ENCODE results near the gene NOTCH1.

Gene NOTCH1

DNA sequence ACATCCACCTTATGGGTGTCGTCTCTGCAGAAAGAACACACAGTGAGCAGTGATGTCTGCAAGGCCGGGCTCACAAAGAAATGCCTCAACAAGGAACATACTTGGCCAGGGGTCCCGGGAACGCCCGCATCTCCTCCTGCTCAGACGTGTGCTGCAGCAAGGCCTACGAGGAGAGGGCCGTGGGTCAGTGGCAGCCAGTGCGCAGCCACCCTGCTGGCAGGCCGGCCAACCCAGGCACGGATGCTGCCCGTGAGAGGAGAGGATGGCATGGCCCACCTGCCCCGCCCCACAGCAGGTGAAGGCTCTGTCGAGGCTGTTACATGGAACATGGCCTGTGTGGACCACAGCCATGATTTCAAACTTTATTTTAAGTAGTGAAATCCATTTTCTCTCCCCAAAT, 82.3 kb downstream of the NOTCH1 start:
- no peak for DNase-seq (ENCODE audit: low spot score)

DNA sequence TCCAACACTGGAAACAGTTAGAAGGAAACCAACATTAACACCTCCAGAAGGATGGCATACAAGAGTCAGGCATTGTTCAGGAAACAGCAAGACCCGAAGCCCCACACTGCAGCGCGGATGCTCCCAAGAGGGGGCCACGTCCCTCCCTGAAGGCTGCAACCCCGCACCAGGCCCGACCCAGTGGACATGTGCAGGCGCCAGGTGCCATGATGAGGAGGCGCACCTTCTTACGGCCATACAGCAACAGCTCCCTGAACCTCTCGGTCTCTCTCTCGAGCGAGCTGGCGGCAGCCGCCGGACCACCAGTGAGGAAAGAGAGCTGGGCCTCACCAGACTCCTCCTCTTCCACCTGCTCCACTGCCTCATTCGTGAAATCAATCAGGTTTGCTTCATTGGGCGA, 83.2 kb downstream of the NOTCH1 start:
- no peak for DNase-seq (ENCODE audit: low spot score)

DNA sequence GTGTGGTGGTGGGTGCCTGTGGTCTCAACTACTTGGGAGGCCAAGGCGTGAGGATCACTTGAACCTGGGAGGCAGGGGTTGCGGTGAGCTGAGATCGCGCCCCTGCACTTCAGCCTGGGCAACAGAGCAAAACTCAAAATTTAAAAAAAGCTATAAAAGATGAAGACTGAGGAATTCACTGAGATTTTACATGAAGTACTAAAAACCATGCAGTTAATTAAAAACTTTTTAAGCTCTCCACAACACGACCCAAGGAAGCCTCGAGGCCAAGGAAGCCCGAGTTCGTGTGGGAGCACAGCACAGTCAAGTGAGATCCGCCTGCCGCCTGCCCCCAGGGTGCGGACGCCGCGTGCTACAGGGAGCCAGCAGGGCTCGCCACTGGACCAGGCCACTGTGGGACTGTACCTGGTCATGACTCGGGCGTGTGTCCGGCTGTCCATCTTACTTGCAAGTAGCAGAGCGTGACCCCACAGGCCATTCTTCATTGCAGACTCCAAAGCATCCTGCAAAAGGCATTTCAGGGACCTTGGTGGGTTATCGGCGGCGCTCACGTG, 85.0 kb downstream of the NOTCH1 start:
- no peak for DNase-seq (ENCODE audit: low spot score)

DNA sequence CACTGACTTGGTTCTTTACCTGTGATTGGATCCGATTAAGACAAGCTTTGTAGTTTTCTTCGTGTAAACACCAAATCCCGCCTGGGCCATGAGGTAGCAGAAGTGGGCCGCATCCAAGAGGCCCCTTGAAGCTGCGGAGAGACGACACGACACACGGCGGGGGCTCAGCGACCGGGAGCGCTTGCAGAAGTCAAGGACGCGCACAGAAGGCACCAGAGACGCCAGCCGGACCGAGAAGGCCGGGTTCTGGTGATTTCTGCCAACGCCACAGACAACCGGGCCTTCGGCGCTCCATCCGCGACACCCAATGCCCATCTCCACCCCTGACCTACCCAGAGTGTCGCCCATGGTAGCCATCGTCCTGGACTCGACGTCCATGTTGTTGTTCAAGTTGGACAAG, 86.4 kb downstream of the NOTCH1 start:
- no peak for DNase-seq (ENCODE audit: low spot score)

DNA sequence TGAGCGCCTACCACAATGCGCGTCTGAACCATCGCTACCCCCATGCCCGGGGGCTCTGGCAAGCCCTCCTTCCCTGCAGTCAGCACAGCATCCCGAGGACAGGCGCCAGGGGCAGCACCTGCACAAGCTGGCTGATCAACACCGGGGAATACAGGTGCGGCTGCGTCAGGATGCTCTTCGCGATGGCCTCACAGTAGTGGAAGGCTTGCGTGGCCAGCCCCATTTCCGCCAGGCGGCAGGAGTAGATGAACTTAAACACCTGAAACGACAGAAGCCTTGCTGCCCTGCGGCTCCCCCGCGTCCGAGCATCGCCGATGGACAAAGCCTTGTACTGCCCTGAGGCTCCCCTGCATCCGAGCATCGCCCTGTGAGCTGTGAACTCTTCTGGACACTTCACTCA, 88.5 kb downstream of the NOTCH1 start:
- no peak for DNase-seq (ENCODE audit: low spot score)

DNA sequence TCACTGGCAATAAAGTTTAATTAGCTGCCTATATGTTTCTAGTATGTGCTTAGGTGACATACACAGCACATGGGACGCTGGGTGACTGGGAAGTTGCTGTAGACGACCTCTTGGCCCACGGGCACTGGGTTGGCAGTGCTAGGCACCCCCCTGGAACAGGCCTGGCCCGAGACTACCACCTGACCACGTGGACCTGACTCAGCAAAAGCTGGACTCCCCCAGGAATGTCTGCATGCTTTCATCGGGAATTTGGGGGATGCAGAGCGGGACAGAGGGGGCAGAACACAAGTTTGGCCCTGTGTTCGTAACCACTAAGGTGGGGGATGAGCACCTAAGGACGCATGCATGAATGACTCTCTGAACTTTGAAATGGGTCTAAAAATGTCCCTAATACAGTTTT, 89.6 kb downstream of the NOTCH1 start:
- no peak for DNase-seq (ENCODE audit: low spot score)

DNA sequence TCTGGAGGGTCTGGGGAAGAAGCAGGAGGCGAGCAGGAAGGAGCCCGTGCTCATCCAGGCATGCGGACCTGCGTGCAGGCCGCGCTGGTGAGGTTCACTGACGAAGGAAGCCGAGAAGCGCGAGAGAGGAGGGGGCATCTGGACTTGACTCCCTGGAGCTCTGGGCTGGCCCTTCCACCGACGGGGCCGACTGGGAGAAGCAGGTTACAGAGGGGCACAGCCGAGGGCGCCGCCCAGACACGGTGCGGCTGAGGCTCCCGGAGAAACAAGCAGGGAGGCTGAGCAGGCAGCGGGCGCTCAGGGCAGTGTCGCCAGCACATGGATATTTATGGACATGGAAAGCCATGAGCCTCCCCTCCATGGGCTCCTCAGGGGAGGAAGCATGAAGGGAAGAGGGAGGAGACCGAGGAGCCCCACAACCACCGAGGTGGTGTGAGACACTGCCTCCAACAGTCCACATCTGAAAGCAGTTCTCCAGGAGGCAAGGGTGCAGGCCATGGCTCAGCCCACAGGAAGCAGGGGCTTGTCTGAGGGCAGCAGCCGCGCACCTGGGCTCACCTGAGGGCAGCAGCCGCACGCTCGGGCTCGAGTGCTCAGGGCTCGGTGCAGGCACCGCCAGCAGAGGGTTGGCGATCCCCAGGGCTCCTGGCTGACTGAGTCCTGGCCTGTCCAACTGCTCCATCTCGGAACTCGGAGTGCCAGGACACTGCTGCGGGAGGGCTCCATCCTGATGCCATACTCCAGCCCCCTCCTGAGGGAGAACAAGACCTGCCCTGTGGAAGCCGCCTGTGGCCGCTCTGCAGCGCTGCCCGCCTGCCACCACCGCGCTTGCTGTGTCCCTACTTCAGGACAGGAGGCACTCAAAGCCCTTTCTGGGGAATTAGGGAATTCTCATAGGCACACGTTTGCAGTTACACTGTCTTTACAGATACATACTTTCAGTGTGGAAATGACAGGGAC, 90.5 kb downstream of the NOTCH1 start:
- DNase-seq (ENCODE audit: low spot score), result no peak

DNA sequence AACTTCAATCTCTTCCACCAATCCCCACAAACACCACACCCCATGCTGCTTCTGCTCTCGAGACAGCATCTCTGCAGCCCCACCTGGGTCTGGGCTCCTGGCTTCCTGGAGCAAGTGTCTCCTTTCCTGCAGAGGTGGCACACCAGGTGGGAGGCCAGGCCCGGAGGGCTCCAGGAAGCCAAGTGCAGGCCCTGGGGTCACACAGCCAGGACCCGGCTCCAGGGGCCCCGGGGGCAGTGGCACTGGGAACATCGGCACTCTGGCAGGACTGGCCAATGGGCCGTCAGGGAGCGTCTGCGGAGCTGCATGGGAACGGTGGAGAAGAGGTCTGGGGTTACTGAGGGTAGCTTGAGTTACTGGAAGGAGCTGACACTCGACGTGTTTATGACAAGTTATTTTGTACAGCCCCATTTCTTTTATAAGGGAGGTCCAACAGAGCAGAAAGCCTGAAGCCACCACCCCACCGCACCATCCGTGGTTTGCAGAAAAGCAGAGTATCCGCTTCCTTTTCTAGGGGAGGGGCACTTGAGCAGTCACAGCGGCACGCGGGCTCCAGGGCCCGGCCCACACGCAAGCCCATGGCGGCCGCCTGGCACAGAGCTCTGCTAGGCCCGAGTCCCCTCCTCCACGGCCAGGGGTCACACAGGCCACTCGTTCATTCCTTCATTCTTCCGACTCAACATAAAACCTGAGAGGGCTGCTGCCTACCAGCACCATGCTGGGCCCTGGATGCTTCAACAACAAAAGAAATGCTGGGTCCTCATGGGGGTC, 91.6 kb downstream of the NOTCH1 start:
- no peak for DNase-seq (ENCODE audit: low spot score)

DNA sequence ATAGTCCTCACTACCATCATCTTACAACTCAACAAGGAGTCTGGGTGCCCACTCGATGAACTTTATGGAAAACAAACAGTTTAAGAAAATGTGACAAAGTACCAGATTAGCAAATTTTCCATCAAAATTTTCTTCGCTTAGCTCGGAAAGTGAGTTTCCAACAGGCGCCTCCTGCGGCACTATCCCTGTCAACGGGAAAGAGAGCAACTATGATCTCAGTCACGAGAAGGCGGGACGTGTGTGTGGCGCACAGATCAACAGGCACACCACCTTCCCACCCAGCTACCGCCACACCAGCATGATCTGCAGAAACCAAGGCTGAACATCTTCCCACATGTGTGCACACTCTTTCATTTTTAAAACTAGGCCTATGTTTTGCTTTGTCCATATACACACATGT, 92.5 kb downstream of the NOTCH1 start:
- DNase-seq (ENCODE audit: low spot score), result no peak

DNA sequence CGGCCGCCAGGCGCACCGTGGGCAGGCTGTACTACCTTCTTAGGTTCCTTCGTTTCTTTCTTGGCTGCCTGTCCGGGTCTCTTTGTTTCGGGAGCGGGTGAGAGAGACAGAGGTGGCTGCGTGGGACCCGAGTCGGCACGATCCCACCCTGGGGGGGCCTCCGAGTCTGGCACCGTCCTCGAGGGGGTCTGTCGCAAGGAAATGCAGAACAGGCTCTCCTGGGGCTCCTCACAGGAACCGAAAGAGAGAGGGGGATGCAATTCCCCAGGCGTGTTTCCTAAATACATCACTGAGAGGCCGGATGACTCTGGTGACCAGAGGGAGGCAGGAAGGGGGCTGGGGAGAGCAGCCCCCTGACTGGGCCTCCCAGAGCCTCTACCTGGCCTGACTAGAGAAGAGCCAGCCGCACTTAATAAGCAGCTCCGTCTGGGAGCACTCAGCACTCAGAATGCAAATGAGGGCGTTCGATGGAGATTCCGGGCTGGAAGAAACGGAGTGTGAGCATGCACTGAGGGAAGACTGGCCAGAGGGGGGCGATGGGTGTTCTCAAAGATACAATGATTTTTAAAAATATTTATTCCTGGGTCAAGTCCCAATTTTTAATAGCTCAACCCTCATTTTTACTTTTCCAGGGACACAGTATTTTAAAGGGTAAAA, 94.5 kb downstream of the NOTCH1 start:
- DNase-seq (ENCODE audit: low spot score), result no peak

DNA sequence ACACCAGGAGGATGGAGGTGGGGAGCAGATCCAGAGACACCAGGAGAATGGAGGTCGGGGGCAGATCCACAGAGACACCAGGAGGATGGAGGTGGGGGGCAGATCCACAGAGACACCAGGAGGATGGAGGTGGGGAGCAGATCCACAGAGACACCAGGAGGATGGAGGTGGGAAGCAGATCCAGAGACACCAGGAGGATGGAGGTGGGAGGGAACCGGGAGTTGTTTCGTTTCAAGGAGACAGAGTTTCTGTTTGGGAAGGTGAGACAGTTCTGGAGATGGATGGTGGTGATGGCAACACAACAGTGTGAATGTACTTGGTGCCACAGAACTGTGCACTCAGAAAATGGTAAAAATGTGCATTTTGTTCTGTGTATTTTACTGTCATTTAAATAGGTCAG, 97.2 kb downstream of the NOTCH1 start:
- DNase-seq (ENCODE audit: low spot score), result no peak

DNA sequence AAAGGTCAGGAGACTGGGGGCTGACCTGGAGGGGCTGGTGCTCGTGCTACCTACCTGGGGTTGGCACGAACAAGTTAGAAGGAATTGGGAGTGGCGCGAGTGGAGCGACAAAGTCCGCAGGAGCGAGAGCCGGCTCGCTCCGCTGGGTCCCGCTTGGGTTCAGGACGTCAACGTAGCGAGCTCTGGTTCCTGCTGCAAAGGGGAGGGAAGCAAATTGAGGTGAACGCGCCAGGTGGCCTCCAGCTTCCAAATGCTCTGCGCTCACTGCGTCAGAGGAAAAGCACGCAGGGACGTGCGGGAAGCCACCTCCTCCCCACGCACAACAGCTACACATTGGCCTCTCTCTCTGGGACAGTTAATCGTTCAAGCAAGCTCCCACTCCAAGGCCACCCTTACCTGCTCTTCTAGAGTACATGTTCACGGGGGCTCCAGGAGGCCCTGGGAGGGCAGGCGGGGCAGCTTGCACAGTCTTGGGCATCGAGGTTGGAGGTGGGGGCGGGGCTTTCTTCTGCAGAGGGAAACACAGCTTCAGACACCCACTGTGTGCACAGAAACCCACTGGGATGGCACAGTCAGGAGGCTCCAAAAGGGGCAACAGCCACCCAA, 98.6 kb downstream of the NOTCH1 start:
- DNase-seq (ENCODE audit: low spot score), result no peak

DNA sequence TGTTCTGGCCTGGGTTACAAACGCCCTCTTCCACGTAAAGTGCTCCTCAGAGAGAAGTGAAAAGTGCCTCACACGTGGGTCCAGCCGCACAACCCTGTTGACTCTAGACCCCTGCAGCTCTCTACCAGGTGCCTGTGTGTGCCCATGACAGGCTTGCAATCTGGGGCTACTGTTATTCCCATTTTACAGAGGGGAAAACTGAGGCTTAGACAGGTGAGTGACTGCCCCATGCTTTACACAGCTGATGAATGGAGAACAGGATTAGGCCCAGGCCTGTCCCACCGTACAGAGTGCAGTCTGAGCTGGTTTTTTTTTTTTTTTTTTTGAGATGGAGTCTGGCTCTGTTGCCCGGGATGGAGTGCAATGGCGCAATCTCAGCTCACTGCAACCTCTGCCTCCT, 100.0 kb downstream of the NOTCH1 start:
- DNase-seq (ENCODE audit: low spot score), result no peak
